NCI-H128 (cell line): ENCODE measurements around the gene MAEL.

Experiments used
- DNase-seq: peaks from one replicate; lab custom pipeline; 2025; ENCODE audit not compliant: unreplicated experiment; lab: John Stamatoyannopoulos, UW

The MAEL gene

GRCh38 chr1:166988974-166989515 is at the start of gene MAEL:
Gene MAEL (plus strand): TSS chr1:166989280. CDS start chr1:166989353, 73 bp downstream.
- no peak for DNase-seq

- no peak for DNase-seq
Observed at GRCh38 chr1:166939741-166940375, 49.2 kb upstream of the MAEL start.

- DNase-seq: no peak
Observed at GRCh38 chr1:166944186-166944967, 44.7 kb upstream of the MAEL start.

- DNase-seq: no peak
Observed at GRCh38 chr1:166947398-166948043, 41.6 kb upstream of the MAEL start.

GRCh38 chr1:166948856-166949350 is 40.2 kb upstream of the MAEL start:
- DNase-seq: no peak

- DNase-seq: no peak
Observed at GRCh38 chr1:166950156-166950555, 38.9 kb upstream of the MAEL start.

GRCh38 chr1:166951050-166951449 is 38.0 kb upstream of the MAEL start:
- DNase-seq: no peak

GRCh38 chr1:166952002-166952746 is 36.9 kb upstream of the MAEL start:
- no peak for DNase-seq

GRCh38 chr1:166953491-166953890 is 35.6 kb upstream of the MAEL start:
- no peak for DNase-seq

GRCh38 chr1:166956057-166956850 is 32.8 kb upstream of the MAEL start:
- no peak for DNase-seq

- no peak for DNase-seq
Observed at GRCh38 chr1:166956872-166957271, 32.2 kb upstream of the MAEL start.

- no peak for DNase-seq
Observed at GRCh38 chr1:166960858-166961474, 28.1 kb upstream of the MAEL start.

GRCh38 chr1:166969074-166969677 is 19.9 kb upstream of the MAEL start:
- no peak for DNase-seq

GRCh38 chr1:166971252-166971651 is 17.8 kb upstream of the MAEL start:
- no peak for DNase-seq

- DNase-seq: no peak
Observed at GRCh38 chr1:166972193-166972592, 16.9 kb upstream of the MAEL start.

GRCh38 chr1:166972826-166973225 is 16.3 kb upstream of the MAEL start:
- peak; percentile 30 for DNase-seq

- no peak for DNase-seq
Observed at GRCh38 chr1:166974647-166975345, 14.3 kb upstream of the MAEL start.

GRCh38 chr1:166975361-166976129 is 13.5 kb upstream of the MAEL start, which contains the start of gene ILDR2:
Gene ILDR2 (minus strand): TSS chr1:166975540. CDS start chr1:166975268, 272 bp downstream.
- DNase-seq: no peak
